Measurements from ENCODE around the gene PLRG1.

Gene PLRG1

GRCh38 chr4:154569584-154569983 lies 19.4 kb upstream of the PLRG1 start:
- Histone ChIP-seq H3K27ac (ENCODE audit: extremely low read depth, low read depth, low read length) (no peak overlapping the region), H3K36me3 (ENCODE audit: control insufficient read depth in 2 of 2, insufficient read depth in 1 of 2, low read length in 2 of 2) (no peaks in the 10 kb centered on the region), H3K4me1 (ENCODE audit: control insufficient read depth, insufficient read depth, low read length) (no peaks in the 10 kb centered on the region), H3K9me3 (ENCODE audit: control insufficient read depth, insufficient read depth, low read depth, low read length) (no peaks in the 10 kb centered on the region), H3K4me3 (ENCODE audit: low read depth, low read length) (no peak overlapping the region)
- ChIA-PET POLR2A (no interaction called here), CTCF (interaction anchor here (0.6 to 3.0 kb wide), 2 partner anchors 11 to 68 kb away, joined by 3 to 9 read pairs; no protein-coding TSS in a partner anchor)
- no peak for TF ChIP-seq ZNF660 (tag by site-specific recombination; IDR thresholded peaks at IDR 0.05)
- no peak for TF ChIP-seq ZNF10 (tag by site-specific recombination; IDR thresholded peaks at IDR 0.05)
- no peak for TF ChIP-seq ZNF350 (tag by site-specific recombination; IDR thresholded peaks at IDR 0.05)
- no peak for TF ChIP-seq FEZF1 (tag by site-specific recombination; IDR thresholded peaks at IDR 0.05)
- no peak for TF ChIP-seq BCL11B (tag by site-specific recombination; IDR thresholded peaks at IDR 0.05; ENCODE audit: low read depth)
- no peak for TF ChIP-seq ZFHX2 (tag by site-specific recombination; conservative IDR thresholded peaks at IDR 0.05)
- TF ChIP-seq ZNF311 (tag by site-specific recombination; IDR thresholded peaks at IDR 0.05; ENCODE audit: borderline replicate concordance): no peak
- TF ChIP-seq ZNF404 (tag by site-specific recombination; IDR thresholded peaks at IDR 0.05): no peak
- TF ChIP-seq ZNF768 (tag by site-specific recombination; IDR thresholded peaks at IDR 0.05): no peak
- TF ChIP-seq ZNF223 (tag by site-specific recombination; IDR thresholded peaks at IDR 0.05): no peak
- TF ChIP-seq SCRT1 (tag by site-specific recombination; IDR thresholded peaks at IDR 0.05; ENCODE audit: borderline replicate concordance): no peak
- no peak for TF ChIP-seq ZNF366 (tag by site-specific recombination; conservative IDR thresholded peaks at IDR 0.05)
- TF ChIP-seq ZNF26 (tag by site-specific recombination; IDR thresholded peaks at IDR 0.05): no peak
- no peak for TF ChIP-seq ZNF280D (tag by site-specific recombination; IDR thresholded peaks at IDR 0.05)
- no peak for TF ChIP-seq ZNF621 (tag by site-specific recombination; IDR thresholded peaks at IDR 0.05)
- TF ChIP-seq ZNF214 (tag by site-specific recombination; IDR thresholded peaks at IDR 0.05; ENCODE audit: borderline replicate concordance): no peak

GRCh38 chr4:154569028-154569427 lies 18.8 kb upstream of the PLRG1 start:
- ChIA-PET CTCF (interaction anchor here (1.1 to 3.0 kb wide), 2 partner anchors 9 to 10 kb away, joined by 3 to 9 read pairs; no protein-coding TSS in a partner anchor), POLR2A (no interaction called here)

More at GRCh38 chr4:154569028-154569427, 18.8 kb upstream of the PLRG1 start:
- Histone ChIP-seq H3K36me3 (ENCODE audit: control insufficient read depth in 2 of 2, insufficient read depth in 1 of 2, low read length in 2 of 2) (no peaks in the 10 kb centered on the region), H3K4me1 (ENCODE audit: control insufficient read depth, insufficient read depth, low read length) (no peaks in the 10 kb centered on the region), H3K4me3 (ENCODE audit: low read depth, low read length) (no peak overlapping the region), H3K27ac (ENCODE audit: extremely low read depth, low read depth, low read length) (no peak overlapping the region), H3K9me3 (ENCODE audit: control insufficient read depth, insufficient read depth, low read depth, low read length) (no peaks in the 10 kb centered on the region)
- TF ChIP-seq ZSCAN4 (tag by site-specific recombination; IDR thresholded peaks at IDR 0.05) (no peak), ZNF555 (tag by site-specific recombination; conservative IDR thresholded peaks at IDR 0.05) (no peak), KLF1 (tag by site-specific recombination; IDR thresholded peaks at IDR 0.05) (no peak), ZNF670 (tag by site-specific recombination; IDR thresholded peaks at IDR 0.05; ENCODE audit: low read depth) (no peak), HOXC10 (CRISPR knock-in tag; IDR thresholded peaks at IDR 0.05) (no peak), PRDM6 (tag by site-specific recombination; IDR thresholded peaks at IDR 0.05) (no peak), ZNF114 (tag by site-specific recombination; IDR thresholded peaks at IDR 0.05) (no peak)
